Measurements from ENCODE around the gene USP8.
"Not testable (repeated sequence)": the region's sequence is repeated elsewhere in the genome, so short reads cannot be mapped to it uniquely, and the experiment has no call there.

The USP8 gene

DNA sequence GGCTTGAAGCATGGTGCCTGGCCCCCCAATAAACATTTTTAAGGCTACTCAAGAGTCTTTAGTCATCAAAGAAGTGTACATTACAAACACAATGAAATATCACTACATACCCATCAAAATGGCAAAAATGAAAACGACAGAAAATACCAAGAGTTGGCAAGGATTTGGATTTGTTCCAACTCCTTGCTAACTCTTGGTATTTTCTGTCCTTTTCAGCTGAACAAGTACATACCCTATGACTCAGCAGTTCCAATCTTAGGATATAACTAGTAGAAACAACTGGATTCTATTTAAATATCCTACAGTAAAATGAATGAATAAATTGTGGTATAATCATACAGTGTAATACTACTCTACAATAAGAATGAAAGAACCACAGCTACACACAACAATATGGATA lies 44.1 kb upstream of the USP8 start:
- TF ChIP-seq GLIS3 (CRISPR knock-in tag; IDR thresholded peaks at IDR 0.05) (no peak), CREB5 (CRISPR knock-in tag; IDR thresholded peaks at IDR 0.05; ENCODE audit: low read depth) (no peak), PATZ1 (CRISPR knock-in tag; IDR thresholded peaks at IDR 0.05; ENCODE audit: borderline replicate concordance) (no peak), RARB (CRISPR knock-in tag; IDR thresholded peaks at IDR 0.05) (no peak), ESRRG (CRISPR knock-in tag; IDR thresholded peaks at IDR 0.05) (no peak), TOX (CRISPR knock-in tag; IDR thresholded peaks at IDR 0.05; ENCODE audit: borderline replicate concordance) (no peak), ISL1 (CRISPR knock-in tag; IDR thresholded peaks at IDR 0.05) (no peak), ARNTL (CRISPR knock-in tag; IDR thresholded peaks at IDR 0.05; ENCODE audit: borderline replicate concordance, low read depth) (no peak), OSR1 (CRISPR knock-in tag; IDR thresholded peaks at IDR 0.05) (no peak), ZNF8 (CRISPR knock-in tag; IDR thresholded peaks at IDR 0.05) (no peak), TSHZ2 (CRISPR knock-in tag; IDR thresholded peaks at IDR 0.05) (no peak), ZFP30 (CRISPR knock-in tag; IDR thresholded peaks at IDR 0.05) (no peak), ZC3H10 (CRISPR knock-in tag; IDR thresholded peaks at IDR 0.05) (no peak), TCF4 (CRISPR knock-in tag; IDR thresholded peaks at IDR 0.05; ENCODE audit: borderline replicate concordance) (no peak), CSDC2 (CRISPR knock-in tag; IDR thresholded peaks at IDR 0.05) (no peak), PPARA (CRISPR knock-in tag; IDR thresholded peaks at IDR 0.05; ENCODE audit: borderline replicate concordance) (no peak)
- TF ChIP-seq, protein P1, sequence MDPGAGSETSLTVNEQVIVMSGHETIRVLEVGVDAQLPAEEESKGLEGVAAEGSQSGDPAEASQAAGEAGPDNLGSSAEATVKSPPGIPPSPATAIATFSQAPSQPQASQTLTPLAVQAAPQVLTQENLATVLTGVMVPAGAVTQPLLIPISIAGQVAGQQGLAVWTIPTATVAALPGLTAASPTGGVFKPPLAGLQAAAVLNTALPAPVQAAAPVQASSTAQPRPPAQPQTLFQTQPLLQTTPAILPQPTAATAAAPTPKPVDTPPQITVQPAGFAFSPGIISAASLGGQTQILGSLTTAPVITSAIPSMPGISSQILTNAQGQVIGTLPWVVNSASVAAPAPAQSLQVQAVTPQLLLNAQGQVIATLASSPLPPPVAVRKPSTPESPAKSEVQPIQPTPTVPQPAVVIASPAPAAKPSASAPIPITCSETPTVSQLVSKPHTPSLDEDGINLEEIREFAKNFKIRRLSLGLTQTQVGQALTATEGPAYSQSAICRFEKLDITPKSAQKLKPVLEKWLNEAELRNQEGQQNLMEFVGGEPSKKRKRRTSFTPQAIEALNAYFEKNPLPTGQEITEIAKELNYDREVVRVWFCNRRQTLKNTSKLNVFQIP (CRISPR knock-in tag; IDR thresholded peaks at IDR 0.05; ENCODE audit: borderline replicate concordance, low read depth) = no peak
- TF ChIP-seq, protein P2, sequence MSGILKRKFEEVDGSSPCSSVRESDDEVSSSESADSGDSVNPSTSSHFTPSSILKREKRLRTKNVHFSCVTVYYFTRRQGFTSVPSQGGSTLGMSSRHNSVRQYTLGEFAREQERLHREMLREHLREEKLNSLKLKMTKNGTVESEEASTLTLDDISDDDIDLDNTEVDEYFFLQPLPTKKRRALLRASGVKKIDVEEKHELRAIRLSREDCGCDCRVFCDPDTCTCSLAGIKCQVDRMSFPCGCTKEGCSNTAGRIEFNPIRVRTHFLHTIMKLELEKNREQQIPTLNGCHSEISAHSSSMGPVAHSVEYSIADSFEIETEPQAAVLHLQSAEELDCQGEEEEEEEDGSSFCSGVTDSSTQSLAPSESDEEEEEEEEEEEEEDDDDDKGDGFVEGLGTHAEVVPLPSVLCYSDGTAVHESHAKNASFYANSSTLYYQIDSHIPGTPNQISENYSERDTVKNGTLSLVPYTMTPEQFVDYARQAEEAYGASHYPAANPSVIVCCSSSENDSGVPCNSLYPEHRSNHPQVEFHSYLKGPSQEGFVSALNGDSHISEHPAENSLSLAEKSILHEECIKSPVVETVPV (CRISPR knock-in tag; IDR thresholded peaks at IDR 0.05) = no peak

GRCh38 chr15:50381438-50381837 lies 42.8 kb upstream of the USP8 start:
- no peak for ATAC-seq
- TF ChIP-seq RARB (CRISPR knock-in tag; IDR thresholded peaks at IDR 0.05) = no peak
- TF ChIP-seq, protein P2 (CRISPR knock-in tag; IDR thresholded peaks at IDR 0.05) = no peak
- no peak for TF ChIP-seq PPARA (CRISPR knock-in tag; IDR thresholded peaks at IDR 0.05; ENCODE audit: borderline replicate concordance)
- no peak for TF ChIP-seq ZNF565 (CRISPR knock-in tag; conservative IDR thresholded peaks at IDR 0.05; ENCODE audit: low read depth)
- TF ChIP-seq ZFP30 (CRISPR knock-in tag; IDR thresholded peaks at IDR 0.05) = no peak
- TF ChIP-seq ZNF70 (CRISPR knock-in tag; IDR thresholded peaks at IDR 0.05) = no peak
- no peak for TF ChIP-seq OSR1 (CRISPR knock-in tag; IDR thresholded peaks at IDR 0.05)
- TF ChIP-seq ARNTL (CRISPR knock-in tag; IDR thresholded peaks at IDR 0.05; ENCODE audit: borderline replicate concordance, low read depth) = no peak
- no peak for TF ChIP-seq SNAI2 (CRISPR knock-in tag; IDR thresholded peaks at IDR 0.05)
- TF ChIP-seq BACH2 (CRISPR knock-in tag; IDR thresholded peaks at IDR 0.05; ENCODE audit: borderline replicate concordance) = no peak
- TF ChIP-seq TSHZ2 (CRISPR knock-in tag; IDR thresholded peaks at IDR 0.05) = no peak
- no peak for TF ChIP-seq ESRRG (CRISPR knock-in tag; IDR thresholded peaks at IDR 0.05)
- TF ChIP-seq TCF4 (CRISPR knock-in tag; IDR thresholded peaks at IDR 0.05; ENCODE audit: borderline replicate concordance) = no peak
- TF ChIP-seq TOX (CRISPR knock-in tag; IDR thresholded peaks at IDR 0.05; ENCODE audit: borderline replicate concordance) = no peak
- no peak for TF ChIP-seq ZNF8 (CRISPR knock-in tag; IDR thresholded peaks at IDR 0.05)
- TF ChIP-seq PATZ1 (CRISPR knock-in tag; IDR thresholded peaks at IDR 0.05; ENCODE audit: borderline replicate concordance) = no peak

More for the DNA sequence above, 44.1 kb upstream of the USP8 start:
- no peak for ATAC-seq

- ATAC-seq = not testable (repeated sequence)
Measured at GRCh38 chr15:50382408-50382807, 41.8 kb upstream of the USP8 start.

All from SK-N-SH treated with all-trans-retinoic acid at 6 μM for 48 hours (cell line).